GM19438 (cell line): Measurements from ENCODE around the gene ELK1.
A peak's percentile ranks its signal among the peaks of the same experiment; 100 is the strongest.
"Not testable (repeated sequence)": the region's sequence is repeated elsewhere in the genome, so short reads cannot be mapped to it uniquely, and the experiment has no call there.

Source experiments
- ATAC-seq: cut with Tn5 transposase; IDR thresholded peaks from one replicate; pipeline ENCODE4 v1.9.1; 2021; ENCODE audit warnings: low read depth; ENCODE audit not compliant: unreplicated experiment

Gene ELK1, protein sequence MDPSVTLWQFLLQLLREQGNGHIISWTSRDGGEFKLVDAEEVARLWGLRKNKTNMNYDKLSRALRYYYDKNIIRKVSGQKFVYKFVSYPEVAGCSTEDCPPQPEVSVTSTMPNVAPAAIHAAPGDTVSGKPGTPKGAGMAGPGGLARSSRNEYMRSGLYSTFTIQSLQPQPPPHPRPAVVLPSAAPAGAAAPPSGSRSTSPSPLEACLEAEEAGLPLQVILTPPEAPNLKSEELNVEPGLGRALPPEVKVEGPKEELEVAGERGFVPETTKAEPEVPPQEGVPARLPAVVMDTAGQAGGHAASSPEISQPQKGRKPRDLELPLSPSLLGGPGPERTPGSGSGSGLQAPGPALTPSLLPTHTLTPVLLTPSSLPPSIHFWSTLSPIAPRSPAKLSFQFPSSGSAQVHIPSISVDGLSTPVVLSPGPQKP

GRCh38 chrX:47650164-47651042 is at the start of gene ELK1:
TSS of gene ELK1 (minus strand) at chrX:47650563. CDS start at chrX:47641441, 9,122 bp downstream.
- peak; percentile 87 for ATAC-seq

DNA sequence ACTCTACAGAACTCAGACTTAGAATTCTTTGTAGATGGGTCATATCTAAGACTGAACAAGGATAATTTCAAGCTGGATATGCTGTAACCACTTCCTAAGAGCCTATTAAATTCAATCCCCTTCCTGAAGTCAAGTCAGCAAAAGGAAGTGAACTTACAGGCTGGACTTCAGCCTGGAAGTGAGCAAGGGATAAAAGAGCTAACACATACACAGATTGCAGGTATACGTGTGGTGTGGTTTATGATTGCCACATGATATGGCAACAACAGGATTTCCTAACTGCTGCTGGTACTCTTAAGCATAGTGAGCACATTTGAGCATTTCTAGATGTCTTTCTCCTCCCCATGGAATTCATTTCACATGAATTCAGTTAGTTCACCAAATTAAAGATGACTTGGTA is 46.8 kb upstream of the ELK1 start:
- ATAC-seq, result no peak

DNA sequence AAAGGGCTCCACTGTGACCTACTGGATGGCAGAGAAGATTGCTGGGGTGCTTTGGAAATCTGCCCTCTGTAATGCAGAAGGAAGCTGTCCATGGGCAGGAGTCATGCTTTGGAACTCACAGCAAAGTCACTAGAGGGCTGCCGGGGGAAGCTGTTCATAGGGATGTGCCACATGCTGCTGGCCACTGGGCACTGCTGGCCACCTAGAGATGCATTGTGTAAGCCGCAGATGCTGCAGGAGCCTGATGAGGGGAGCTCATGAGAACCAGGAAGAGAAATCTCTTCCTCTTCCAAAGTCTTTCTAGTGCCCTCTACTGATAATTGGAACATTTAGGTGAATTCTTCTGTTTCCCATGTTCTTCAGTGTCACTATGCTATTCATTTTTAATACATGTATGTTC is 39.8 kb upstream of the ELK1 start:
- no peak for ATAC-seq

DNA sequence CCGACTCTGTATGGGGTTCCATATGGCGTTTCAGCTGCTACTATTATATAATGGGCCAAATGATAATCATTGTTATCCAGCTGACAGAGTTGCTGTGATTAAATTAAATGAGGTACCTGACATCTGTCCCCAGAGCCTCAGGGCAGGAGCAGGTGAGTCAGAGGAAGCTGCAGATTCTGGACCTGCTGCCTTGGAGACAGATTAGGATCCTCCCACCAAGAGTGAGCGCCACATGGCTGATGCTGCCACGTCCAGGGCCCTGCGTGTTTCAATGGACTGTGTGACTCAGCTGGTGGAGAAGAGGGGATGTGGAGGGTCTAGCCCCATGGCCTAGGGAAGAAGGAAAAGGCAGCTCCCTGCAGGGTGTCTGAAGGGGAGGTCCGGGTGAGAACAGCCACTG is 36.9 kb upstream of the ELK1 start:
- ATAC-seq, result no peak

- no peak for ATAC-seq
Observed at GRCh38 chrX:47683829-47684205, 33.5 kb upstream of the ELK1 start.

GRCh38 chrX:47683184-47683828 is 32.9 kb upstream of the ELK1 start:
- ATAC-seq, result no peak

GRCh38 chrX:47675959-47676859 is 25.8 kb upstream of the ELK1 start:
- ATAC-seq, result not testable (repeated sequence)

DNA sequence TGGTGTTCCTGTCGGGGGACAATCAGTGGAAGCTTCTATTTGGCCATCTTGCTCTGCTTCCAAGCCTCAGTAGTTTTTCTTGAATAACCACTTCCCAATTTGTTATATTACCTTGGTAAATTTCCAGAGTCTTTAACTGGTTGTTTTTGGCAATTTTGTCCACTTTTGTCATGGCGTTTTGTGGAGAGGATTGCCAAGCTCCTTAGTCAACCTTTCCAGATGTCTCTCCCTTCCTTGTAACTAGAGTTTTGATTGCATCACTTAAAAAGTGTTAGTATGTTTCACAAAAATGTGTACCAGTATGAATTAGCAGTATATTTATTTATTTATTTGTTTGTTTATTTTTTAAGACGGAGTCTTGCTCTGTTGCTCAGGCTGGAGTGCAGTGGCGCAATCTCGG is 24.4 kb upstream of the ELK1 start:
- no peak for ATAC-seq

GRCh38 chrX:47665797-47666196 is 15.4 kb upstream of the ELK1 start:
- not testable (repeated sequence) for ATAC-seq

GRCh38 chrX:47664737-47665136 is 14.4 kb upstream of the ELK1 start:
- no peak for ATAC-seq

- ATAC-seq, result no peak
Observed at GRCh38 chrX:47662144-47662657, 11.8 kb upstream of the ELK1 start.

DNA sequence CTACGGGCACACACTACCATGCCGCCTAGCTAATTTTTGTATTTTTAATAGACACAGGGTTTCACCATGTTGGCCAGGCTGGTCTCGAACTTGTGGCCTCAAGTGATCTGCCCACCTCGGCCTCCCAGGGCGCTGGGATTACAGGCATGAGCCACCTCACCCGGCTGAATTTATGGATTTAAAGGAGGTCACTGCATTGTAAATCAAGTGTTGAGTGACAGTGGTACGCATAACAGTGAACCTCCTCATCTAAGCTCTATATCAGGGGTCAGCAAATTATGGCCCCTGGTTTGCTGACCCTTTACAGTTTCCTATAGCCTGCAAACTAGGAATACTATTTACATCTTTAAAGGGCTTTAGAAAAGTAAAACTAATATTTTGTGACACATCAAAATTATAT is 11.2 kb upstream of the ELK1 start:
- no peak for ATAC-seq

DNA sequence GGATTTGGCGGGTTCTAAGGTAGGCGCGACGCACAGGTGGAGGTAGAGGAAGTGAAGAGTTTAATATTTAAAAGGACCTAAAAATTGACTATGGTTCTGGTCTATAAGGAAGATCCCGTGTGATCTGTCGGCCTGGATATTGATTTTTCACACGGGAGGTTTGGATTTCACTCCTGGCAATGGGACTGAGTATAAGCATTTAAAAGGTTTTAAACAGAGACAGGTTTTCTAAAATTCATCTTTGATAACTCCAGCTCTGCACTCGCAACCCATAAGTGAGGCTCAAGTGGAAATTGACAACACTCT is 9.0 kb upstream of the ELK1 start:
- no peak for ATAC-seq

GRCh38 chrX:47658684-47659420 is 8.5 kb upstream of the ELK1 start, which contains the start of gene UXT:
TSS of gene UXT (minus strand) at chrX:47659180. CDS start at chrX:47658927, 253 bp downstream.
- peak; percentile 80 for ATAC-seq

- ATAC-seq, result no peak
Observed at GRCh38 chrX:47658301-47658683, 7.9 kb upstream of the ELK1 start.

DNA sequence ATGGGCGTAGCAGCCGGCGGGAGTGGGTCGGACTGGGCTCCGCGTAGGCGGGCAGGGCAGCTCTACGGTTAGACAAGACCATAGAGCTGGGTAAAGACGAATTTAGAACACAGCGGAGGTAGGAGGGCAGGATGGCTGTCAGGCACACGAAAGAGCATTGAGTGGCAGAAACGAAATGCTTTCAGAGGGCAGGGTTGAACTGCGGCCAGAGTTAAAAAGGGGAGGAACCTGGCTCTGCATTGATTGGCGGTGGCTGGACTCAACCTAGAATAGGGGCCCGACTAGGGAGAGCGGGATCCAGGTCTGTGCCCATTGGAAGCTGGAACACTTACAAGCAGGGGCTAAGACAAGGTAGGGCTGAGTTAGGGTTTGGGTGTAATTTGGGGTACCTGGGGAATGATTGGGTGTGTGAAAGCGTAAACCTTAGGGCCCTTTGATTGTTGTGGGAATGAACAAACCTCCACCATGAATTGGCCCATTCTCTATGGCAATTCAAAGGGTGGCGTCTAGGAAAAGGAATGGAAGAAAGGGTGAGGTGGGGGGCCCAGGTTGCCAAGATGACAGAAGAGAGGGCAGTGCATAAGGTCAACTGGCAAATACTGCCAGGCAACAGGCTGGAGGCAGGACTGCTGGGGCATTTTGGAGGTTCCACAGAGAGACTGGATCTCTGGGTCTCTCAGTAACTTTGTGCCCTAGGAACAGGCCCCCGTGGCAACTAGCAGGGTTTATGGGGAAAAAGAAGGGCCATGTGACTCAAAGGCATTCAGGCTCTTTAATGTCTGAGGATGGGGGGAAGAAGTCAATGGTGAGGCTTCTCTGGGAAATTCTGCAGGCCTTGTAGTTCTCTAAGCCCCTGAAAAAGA is 911 bp upstream of the ELK1 start:
- ATAC-seq, result no peak

GRCh38 chrX:47649781-47650163 is 591 bp downstream of the ELK1 start:
- no peak for ATAC-seq

DNA sequence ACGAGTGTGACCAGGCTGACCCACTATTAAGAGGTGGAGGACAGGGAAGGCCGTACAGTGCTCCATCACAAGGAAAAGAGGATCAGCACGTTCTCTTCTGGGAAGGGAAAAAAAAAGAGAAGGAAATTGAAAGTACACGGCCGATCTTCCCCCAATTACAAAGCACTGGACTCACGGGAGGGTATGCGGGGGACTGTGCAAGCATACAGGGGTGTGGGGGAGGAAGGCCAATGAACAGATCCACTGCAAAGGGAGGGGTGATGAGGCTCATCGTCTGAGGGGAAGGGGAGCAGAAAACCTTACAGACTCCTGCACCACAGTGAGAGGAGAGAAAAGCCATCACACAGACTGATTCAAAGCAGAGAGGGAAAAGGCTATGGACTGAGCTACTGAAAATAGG is 1.1 kb downstream of the ELK1 start:
- ATAC-seq, result no peak
